Measurements from ENCODE around the gene ATXN7L1. TPM values are rescaled to one million over a fixed set of nuclear protein-coding genes. Genes with fewer than 3 reads are reported as not detected.

ATXN7L1 gene
- total RNA-seq, 1 experiment from 2014 or later, result 24.3 TPM

DNA sequence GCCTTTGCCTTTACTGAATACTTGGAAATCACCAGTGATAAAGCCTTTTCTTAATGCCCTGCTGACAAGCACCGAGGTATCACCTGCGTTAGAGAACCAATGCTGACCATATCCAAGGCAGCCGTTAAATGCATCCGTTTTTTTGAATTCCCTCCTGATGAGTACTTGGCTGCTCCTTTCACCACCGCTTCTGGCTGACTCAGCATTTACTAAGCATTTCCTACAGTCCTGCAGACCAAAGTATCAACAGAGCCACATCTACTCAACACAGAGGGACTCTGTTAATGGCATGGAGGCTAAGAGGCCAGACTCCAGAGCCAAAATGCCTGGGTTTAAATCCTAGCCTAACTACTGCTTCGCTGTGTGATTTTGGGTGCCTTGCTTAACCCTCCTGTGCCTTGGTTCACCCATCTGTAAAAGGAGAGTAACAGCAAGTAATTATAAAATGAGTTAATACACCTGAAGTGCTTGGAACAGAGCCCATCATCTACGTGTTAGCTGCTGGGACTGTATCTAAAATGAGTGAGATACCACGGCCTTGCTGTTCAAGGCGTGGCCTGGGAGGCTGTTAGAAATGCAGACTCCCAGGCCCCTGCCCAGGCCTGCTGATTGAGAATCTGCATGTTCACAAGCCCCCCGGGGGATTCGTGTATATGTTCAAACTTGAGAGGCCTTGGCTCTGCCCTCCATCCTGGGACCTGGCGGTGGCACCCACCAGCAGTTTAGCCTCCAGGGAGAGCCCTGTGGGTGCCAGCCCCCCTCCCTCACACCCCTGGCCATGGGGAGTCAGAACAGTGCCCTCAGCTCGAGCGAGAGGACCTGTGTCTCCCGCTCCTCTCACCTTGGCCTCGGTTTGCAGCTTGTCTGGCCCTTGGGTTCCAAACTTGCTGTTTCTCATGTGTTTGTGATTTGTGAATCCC lies 264.3 kb downstream of the ATXN7L1 start:
- Histone ChIP-seq H2BK15ac (ENCODE audit: low read depth, low read length) (no peak overlapping the region), H2AK5ac (ENCODE audit: insufficient read length, low read length) (no peak overlapping the region), H3K4me1 (ENCODE audit: insufficient read depth, low read length) (no peaks in the 10 kb centered on the region), H2BK20ac (ENCODE audit: low read depth, low read length, poor library complexity, severe bottlenecking) (no peak overlapping the region), H3K18ac (ENCODE audit: insufficient read length, low read depth, low read length) (no peak overlapping the region), H4K8ac (replicated peaks; ENCODE audit: insufficient read length, low read depth, low read length) (no peak overlapping the region), H4K5ac (ENCODE audit: insufficient read length, low read depth, low read length) (no peak overlapping the region), H3K4ac (ENCODE audit: low read depth, low read length) (no peak overlapping the region), H3K23ac (ENCODE audit: insufficient read length, low read depth, low read length) (no peak overlapping the region), H3K23me2 (ENCODE audit: insufficient read length, low read depth, low read length, poor library complexity, severe bottlenecking) (no peaks in the 10 kb centered on the region), H3K27me3 (ENCODE audit: insufficient read depth, low read length) (no peaks in the 10 kb centered on the region), H3K27ac (ENCODE audit: insufficient read length, low read depth, low read length) (no peak overlapping the region), H3K14ac (ENCODE audit: insufficient read depth, low read length) (no peak overlapping the region), H2BK120ac (ENCODE audit: low read depth, low read length, poor library complexity, severe bottlenecking) (no peak overlapping the region), H3K9ac (ENCODE audit: extremely low read depth, insufficient read length, low read length) (no peak overlapping the region), H2AFZ (ENCODE audit: low read length) (no peak overlapping the region), H2BK5ac (ENCODE audit: insufficient read length, low read length) (no peak overlapping the region), H3K4me2 (ENCODE audit: insufficient read depth, insufficient read length, low read length) (no peak overlapping the region), H3K79me2 (ENCODE audit: insufficient read depth, low read length) (no peaks in the 10 kb centered on the region), H3T11ph (ENCODE audit: low read length) (no peak overlapping the region), H4K20me1 (ENCODE audit: control insufficient read depth, insufficient read depth, insufficient read length) (no peaks in the 10 kb centered on the region), H3K79me1 (ENCODE audit: insufficient read depth, low read depth, low read length, poor library complexity, severe bottlenecking) (no peaks in the 10 kb centered on the region), H3K56ac (ENCODE audit: insufficient read length, low read depth, low read length) (no peak overlapping the region), H2BK12ac (ENCODE audit: insufficient read length, low read depth, low read length) (no peak overlapping the region), H3K9me3 (ENCODE audit: control insufficient read depth, low read depth, low read length) (no peaks in the 10 kb centered on the region), H4K91ac (ENCODE audit: insufficient read length, low read depth, low read length) (no peak overlapping the region)
- H3K36me3 Mint-ChIP-seq (ENCODE audit: insufficient read depth in 1 of 3, low read depth in 3 of 3), result peaks cover 14 to 38% (median 33%) of the 10 kb centered on the region in 3 experiments
- DNase-seq, result no peak
- no peak overlapping the region for H3K4me3 Mint-ChIP-seq
- no CpG with 5 or more reads among the region's 16 CpGs for WGBS (ENCODE audit: extremely low coverage, insufficient read length, low lambda C conversion rate)
- no peak overlapping the region; a peak in 1 of 7 replicates for H3K27ac Mint-ChIP-seq
- no peaks in the 10 kb centered on the region; a peak in 1 of 5 replicates for H3K9me3 Mint-ChIP-seq
- H3K27me3 Mint-ChIP-seq (ENCODE audit: low read depth), result no peaks in the 10 kb centered on the region
- H3K4me1 Mint-ChIP-seq, result peaks cover 3 to 14% of the 10 kb centered on the region in 2 experiments
- TF ChIP-seq, protein P1, sequence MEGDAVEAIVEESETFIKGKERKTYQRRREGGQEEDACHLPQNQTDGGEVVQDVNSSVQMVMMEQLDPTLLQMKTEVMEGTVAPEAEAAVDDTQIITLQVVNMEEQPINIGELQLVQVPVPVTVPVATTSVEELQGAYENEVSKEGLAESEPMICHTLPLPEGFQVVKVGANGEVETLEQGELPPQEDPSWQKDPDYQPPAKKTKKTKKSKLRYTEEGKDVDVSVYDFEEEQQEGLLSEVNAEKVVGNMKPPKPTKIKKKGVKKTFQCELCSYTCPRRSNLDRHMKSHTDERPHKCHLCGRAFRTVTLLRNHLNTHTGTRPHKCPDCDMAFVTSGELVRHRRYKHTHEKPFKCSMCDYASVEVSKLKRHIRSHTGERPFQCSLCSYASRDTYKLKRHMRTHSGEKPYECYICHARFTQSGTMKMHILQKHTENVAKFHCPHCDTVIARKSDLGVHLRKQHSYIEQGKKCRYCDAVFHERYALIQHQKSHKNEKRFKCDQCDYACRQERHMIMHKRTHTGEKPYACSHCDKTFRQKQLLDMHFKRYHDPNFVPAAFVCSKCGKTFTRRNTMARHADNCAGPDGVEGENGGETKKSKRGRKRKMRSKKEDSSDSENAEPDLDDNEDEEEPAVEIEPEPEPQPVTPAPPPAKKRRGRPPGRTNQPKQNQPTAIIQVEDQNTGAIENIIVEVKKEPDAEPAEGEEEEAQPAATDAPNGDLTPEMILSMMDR (conservative IDR thresholded peaks at IDR 0.05), result no peak
